Measurements from ENCODE around the gene MUTYH.

DNA sequence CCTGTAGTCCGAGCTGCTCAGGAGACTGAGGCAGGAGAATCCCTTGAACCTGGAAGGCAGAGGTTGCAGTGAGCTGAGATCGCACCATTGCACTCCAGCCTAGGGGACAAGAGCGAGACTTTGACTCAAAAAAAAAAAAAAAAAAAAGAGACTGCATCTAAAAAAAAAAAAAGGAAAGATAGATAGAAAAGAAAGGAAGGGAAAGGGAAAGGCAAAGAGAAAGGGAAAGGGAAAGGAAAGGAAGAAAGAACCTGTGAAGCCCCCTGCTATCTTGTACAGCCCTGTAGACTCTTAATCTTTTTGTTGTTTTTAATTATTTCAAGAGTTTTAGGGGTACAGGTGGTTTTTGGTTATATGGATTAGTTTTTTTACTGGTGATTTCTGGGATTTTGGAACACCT is 46.0 kb upstream of the MUTYH start:
- TF ChIP-seq POLR2A (IDR thresholded peaks at IDR 0.05; ENCODE audit: low read depth) (no peak), POLR2AphosphoS5 (IDR thresholded peaks at IDR 0.05) (no peak), CTCF (IDR thresholded peaks at IDR 0.05) (no peak), EP300 (IDR thresholded peaks at IDR 0.05) (no peak)
